Adipocyte (in vitro differentiated cells): Measurements from ENCODE around the gene KRT4.
"Not testable (repeated sequence)": the region's sequence is repeated elsewhere in the genome, so short reads cannot be mapped to it uniquely, and the experiment has no call there.

Experiments used
- DNase-seq: peaks from one replicate; pipeline ENCODE4 v3.0.0-alpha.2; 2015; ENCODE audit warnings: low read depth
- H3K27me3 ChIP-seq: replicated peaks from 2 replicates; pipeline ENCODE4 v1.7.0; 2013; ENCODE audit warnings: mild to moderate bottlenecking, low read length, moderate library complexity; ENCODE audit not compliant: control insufficient read depth, insufficient read depth
- H3K36me3 ChIP-seq: 2 replicates; pipeline ENCODE4 v1.7.0; 2013; ENCODE audit warnings: low read length, mild to moderate bottlenecking, moderate library complexity; ENCODE audit not compliant: control insufficient read depth, insufficient read depth, severe bottlenecking
- H3K4me1 ChIP-seq: 2 replicates; pipeline ENCODE4 v1.7.0; 2013; ENCODE audit warnings: mild to moderate bottlenecking, low read length, moderate library complexity; ENCODE audit not compliant: control insufficient read depth, insufficient read depth
- H3K4me3 ChIP-seq: 2 replicates; pipeline ENCODE4 v1.7.0; 2013; ENCODE audit warnings: mild to moderate bottlenecking, low read length, moderate library complexity
- H3K9ac ChIP-seq: 2 replicates; pipeline ENCODE4 v1.7.0; 2013; ENCODE audit warnings: mild to moderate bottlenecking, low read length, moderate library complexity
- H3K9me3 ChIP-seq: 2 replicates; pipeline ENCODE4 v1.7.0; 2013; ENCODE audit warnings: mild to moderate bottlenecking, low read length, moderate library complexity; ENCODE audit not compliant: control insufficient read depth

Gene KRT4

DNA sequence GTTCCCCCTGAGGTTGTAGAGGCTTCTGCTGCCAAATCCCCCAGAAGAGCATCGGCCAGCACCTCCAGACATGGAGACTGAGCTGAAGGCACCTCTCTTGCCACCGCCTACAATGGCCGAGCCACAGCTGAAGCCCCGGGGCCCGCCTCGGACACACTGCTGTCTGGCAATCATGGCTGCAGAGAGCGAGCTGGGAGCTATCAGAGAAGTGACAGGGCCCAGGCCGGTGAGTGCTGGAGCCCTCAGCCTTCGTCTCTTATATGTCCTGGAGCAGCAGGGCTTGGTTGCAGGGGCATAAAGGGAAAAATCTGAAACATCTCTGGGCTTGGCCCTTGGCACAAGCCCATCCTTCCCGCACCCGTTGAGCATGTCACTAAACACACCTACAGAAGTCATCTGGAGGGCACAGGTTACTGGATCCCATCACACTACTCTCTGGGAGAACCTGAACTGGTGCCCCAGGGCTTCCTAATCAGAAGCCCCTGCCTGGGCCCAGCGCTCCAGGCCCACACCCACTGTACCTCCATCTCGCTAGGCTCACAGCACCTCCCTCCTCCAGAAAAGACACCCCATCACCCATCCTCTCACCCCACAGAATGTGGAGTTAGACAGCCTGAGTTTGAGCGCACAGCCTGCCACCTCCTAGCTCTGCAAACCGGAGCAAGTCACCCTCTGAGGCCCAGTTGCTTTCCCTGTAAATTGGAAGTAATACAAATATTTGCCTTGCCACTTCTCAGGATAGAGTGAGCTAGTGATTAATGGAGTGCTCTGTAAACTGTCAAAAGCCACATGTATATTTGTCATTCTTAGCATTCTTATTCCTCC lies at the start of gene KRT4:
KRT4 (minus strand) TSS at position 232 of the 825 bp plus-strand sequence; CDS start at position 174, 58 bp downstream.
- DNase-seq = no peak
- no peaks in the 10 kb centered on the region for H3K9me3 ChIP-seq
- H3K9ac ChIP-seq = no peak within 1 kb of the TSS

DNA sequence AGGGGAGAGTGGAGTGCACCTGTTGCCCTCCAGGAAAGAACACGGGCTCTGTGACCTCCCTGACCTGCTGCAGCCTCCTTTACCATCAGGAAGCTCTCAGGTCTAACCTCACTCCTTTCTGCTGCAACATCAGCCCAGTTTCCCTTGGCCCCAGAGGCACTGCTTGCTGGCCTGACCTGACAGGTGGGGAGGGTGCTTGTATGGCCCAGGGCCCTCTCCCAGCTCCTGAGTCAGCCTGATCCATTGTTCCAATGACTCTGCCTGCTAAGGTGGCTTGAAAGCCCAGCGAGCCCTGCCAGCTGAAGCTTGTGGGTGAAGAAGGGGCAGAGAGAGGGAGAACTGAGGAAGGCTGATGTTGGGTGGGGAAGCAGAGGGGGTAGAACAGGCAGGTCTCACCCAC lies 48.1 kb upstream of the KRT4 start:
- peaks cover 7% of the 10 kb centered on the region for H3K4me1 ChIP-seq
- H3K36me3 ChIP-seq = no peaks in the 10 kb centered on the region
- no peak overlapping the region for H3K4me3 ChIP-seq
- H3K27me3 ChIP-seq = peaks cover under 1% of the 10 kb centered on the region
- H3K9me3 ChIP-seq = no peaks in the 10 kb centered on the region
- DNase-seq = no peak
- H3K9ac ChIP-seq = no peak overlapping the region

More for the DNA sequence above, at the start of gene KRT4:
- Histone ChIP-seq H3K4me1 (no peaks in the 10 kb centered on the region), H3K27me3 (peaks cover 54% of the 10 kb centered on the region), H3K36me3 (no peaks in the 10 kb centered on the region), H3K4me3 (no peak within 1 kb of the TSS)

DNA sequence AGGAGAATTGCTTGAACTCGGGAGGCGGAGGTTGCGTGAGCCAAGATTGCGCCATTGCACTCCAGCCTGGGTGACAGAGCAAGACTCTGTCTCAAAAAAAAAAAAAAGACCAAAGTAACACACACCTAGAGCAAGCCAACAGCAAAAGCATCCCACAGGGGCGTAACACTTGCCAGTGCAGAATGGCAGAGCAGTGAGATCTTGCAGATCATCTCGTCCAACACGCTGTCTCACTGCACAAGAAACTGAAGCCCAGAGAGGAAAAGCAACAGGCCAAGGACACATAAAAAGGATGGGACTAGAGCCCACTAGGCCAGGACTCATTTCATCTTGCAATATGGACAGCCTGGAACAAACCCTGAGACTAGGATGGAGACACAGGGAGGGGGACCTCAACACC lies 47.6 kb upstream of the KRT4 start:
- Histone ChIP-seq H3K4me3 (no peak overlapping the region), H3K36me3 (no peaks in the 10 kb centered on the region), H3K9me3 (no peaks in the 10 kb centered on the region), H3K9ac (no peak overlapping the region), H3K4me1 (peaks cover 7% of the 10 kb centered on the region), H3K27me3 (peaks cover 4% of the 10 kb centered on the region)
- no peak for DNase-seq

DNA sequence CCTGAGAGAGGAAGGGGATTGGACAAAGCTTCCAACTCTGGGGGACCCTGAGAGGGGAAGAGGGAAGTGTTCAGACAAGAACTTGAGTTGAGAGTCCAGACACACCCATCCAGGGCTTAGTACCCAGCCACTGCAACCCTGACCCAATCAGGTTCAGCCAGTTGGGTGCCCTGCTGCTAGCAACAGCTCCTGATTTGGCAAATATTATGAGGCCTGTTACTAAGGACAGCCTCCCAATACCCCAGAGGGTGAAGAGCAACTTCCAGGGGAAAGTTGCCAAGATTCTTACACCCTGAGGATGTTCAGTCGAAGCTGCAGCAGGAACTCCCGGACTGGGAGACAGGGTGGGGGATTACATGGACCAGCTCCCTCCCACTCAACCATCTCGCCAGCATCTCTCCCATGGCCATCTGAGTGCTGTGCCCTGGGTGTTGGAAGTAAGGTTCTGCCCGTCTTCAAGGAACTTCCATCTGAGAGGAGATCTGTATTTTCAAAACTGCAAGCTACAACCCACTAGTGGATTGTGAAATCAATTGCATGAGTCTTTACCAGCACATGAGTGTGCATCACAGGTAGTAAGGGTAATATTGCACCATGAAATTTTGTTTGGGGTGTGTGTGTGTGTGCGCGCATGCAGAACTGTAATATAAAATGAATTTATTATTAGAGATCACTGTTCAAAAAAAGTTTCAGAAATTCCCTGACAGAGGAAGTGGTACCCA lies 46.3 kb upstream of the KRT4 start:
- Histone ChIP-seq H3K36me3 (no peaks in the 10 kb centered on the region), H3K4me3 (no peak overlapping the region), H3K9me3 (no peaks in the 10 kb centered on the region), H3K4me1 (peaks cover 7% of the 10 kb centered on the region), H3K9ac (no peak overlapping the region), H3K27me3 (peaks cover 4% of the 10 kb centered on the region)
- DNase-seq = peak; percentile 67

DNA sequence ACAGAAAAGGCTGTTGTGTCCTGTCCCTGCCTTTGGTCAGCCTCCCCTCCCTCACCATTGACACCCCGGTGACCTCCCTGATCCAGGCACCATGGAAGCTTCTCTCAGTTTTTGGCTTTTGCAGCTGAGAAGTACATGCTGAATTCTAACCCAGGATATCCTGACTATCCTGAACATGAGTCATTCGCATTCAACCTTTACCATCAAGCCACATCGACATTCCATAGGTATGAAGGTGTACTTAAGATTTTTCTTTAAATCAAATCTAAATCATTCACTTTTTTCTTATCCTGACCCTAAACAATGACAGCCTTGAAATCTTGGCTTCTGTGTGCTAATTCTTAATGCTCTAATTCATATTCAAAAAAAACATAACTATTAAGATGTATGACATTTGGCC lies 43.6 kb upstream of the KRT4 start:
- DNase-seq = no peak

DNA sequence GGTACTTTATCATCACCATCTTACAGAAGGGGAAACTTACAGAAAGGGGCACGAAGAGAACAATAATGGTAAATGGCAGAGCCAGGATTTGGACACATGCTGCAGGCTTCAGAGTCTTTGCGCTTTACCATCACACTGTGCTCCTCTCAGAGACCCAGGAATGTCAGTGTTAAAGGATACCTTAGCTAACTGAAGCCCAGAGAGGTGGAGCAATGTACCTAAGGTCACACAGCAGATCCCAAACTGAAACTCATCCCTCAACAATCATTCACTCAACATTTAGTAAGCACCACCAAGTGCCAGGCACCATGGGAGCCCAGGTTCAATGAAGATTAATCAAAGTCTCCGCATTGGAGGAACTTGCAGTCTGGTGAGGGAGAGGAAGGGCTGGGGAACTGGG lies 42.9 kb upstream of the KRT4 start:
- no peak overlapping the region for H3K9ac ChIP-seq
- DNase-seq = no peak
- H3K36me3 ChIP-seq = no peaks in the 10 kb centered on the region

More for the DNA sequence above, 43.6 kb upstream of the KRT4 start:
- peaks cover 13% of the 10 kb centered on the region for H3K27me3 ChIP-seq
- no peak overlapping the region for H3K9ac ChIP-seq
- H3K4me3 ChIP-seq = no peak overlapping the region
- no peaks in the 10 kb centered on the region for H3K9me3 ChIP-seq
- peaks cover 7% of the 10 kb centered on the region for H3K4me1 ChIP-seq
- no peaks in the 10 kb centered on the region for H3K36me3 ChIP-seq

DNA sequence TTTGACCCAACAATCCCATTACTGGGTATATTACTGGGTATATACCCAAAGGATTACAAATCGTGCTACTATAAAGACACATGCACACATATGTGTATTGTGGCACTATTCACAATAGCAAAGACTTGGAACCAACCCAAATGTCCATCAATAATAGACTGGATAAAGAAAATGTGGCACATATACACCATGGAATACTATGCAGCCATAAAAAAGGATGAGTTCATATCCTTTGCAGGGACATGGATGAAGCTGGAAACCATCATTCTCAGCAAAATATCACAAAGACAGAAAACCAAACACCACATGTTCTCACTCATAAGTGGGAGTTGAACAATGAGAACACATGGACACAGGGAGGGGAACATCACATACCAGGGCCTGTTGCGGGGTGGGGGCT lies 42.2 kb upstream of the KRT4 start:
- H3K4me3 ChIP-seq = not testable (repeated sequence)

More for the DNA sequence above, 42.9 kb upstream of the KRT4 start:
- Histone ChIP-seq H3K4me3 (no peak overlapping the region), H3K9me3 (no peaks in the 10 kb centered on the region), H3K4me1 (peaks cover 7% of the 10 kb centered on the region), H3K27me3 (peaks cover 19% of the 10 kb centered on the region)

DNA sequence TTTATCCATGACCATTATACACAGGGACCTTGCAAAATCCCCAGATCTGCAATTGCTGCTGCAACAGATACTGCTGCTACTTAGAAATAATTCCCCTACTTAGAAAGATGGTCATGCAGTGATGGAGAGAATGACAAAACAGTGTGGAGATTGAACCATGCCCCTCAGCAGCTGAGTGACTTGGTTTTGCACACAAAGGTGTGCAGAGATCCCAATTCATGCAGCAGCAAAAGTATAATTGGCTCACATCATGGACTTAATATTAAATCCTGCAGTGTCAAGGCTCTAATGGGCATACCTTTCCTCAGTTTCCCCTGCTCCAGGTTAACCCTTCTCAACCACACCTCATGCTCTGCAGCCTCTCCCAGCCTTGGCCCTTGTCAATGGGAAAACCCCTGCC lies 37.9 kb upstream of the KRT4 start:
- Histone ChIP-seq H3K27me3 (peaks cover 44% of the 10 kb centered on the region), H3K4me1 (peaks cover 3% of the 10 kb centered on the region), H3K9ac (no peak overlapping the region), H3K9me3 (no peaks in the 10 kb centered on the region), H3K36me3 (no peaks in the 10 kb centered on the region), H3K4me3 (no peak overlapping the region)
- DNase-seq = no peak

More for the DNA sequence above, 42.2 kb upstream of the KRT4 start:
- peaks cover 25% of the 10 kb centered on the region for H3K27me3 ChIP-seq
- not testable (repeated sequence) for DNase-seq, H3K9me3 ChIP-seq, H3K4me1 ChIP-seq, H3K36me3 ChIP-seq, H3K9ac ChIP-seq

DNA sequence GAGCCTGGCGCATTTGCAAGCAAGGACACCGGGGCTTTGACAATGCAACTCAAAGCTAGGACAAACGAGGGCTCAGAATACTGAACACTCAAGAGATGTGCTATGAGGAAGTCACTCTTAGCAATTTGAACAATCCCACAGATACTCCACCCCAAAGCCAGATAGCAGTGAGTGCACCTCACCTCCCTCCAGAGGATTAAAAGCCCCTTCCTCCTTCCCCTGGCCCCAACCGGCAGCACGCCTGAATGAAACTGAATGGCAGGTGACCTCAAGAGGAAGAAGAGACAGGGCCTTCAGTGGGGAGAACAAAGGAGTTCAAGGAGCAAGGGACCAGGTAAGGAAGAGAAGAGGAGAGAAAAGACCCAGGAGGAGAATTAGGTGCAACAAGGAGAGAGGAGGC lies 36.8 kb upstream of the KRT4 start:
- Histone ChIP-seq H3K36me3 (no peaks in the 10 kb centered on the region), H3K4me3 (no peak overlapping the region), H3K9ac (no peak overlapping the region), H3K4me1 (peaks cover 3% of the 10 kb centered on the region), H3K27me3 (peaks cover 42% of the 10 kb centered on the region), H3K9me3 (no peaks in the 10 kb centered on the region)
- no peak for DNase-seq

DNA sequence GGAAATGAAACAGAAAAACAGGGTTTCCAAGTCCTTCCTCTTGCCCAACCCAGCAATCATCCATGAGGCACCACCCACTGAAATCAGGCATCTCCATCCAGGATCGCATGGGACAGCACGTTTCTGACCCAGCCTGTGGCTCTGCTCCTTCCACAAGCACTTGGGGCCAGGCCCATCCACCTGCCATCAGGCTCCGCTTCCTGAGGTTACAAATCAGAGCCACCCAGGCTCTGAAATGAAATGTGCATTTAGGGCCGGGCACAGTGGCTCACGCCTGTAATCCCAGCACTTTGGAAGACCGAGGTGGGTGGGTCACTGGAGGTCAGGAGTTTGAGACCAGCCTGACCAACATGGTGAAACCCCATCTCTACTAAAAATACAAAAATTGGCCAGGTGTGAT lies 35.6 kb upstream of the KRT4 start:
- Histone ChIP-seq H3K4me3 (no peak overlapping the region), H3K9ac (no peak overlapping the region), H3K9me3 (no peaks in the 10 kb centered on the region)

DNA sequence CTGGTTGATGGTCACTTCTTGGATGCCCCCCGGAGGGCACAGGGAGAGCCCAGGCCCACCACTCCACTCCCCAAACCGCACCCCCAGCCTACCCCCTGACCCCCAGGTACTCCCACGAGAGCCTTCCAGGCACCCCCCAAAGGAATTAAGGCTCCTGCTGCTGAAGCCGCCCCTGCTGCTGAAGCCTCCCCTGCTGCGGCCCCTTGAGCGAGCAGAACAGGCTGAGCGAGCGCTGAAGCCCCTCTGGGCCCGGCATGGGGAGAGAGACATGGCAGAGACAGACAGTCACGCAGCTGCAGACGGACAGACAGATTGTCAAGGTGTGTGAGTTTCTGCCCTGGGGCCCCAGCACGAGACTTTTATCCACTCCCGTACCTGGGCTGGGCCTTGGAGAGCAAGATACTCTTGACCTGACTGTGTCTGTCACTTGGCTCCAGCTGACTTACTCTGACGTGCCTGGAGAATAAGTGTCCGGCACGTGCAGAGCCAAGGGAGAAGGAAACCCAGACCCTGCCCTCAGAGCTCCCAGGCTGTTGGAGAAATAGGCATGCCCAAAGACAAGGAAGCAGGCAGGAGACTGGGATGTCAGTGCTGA lies 34.8 kb upstream of the KRT4 start, which contains the start of gene KRT78:
KRT78 (minus strand) TSS at position 334 of the 595 bp plus-strand sequence; CDS start at position 270, 64 bp downstream.
- no peaks in the 10 kb centered on the region for H3K36me3 ChIP-seq
- no peak within 1 kb of the TSS for H3K9ac ChIP-seq
- no peak within 1 kb of the TSS for H3K4me3 ChIP-seq
- H3K27me3 ChIP-seq = peaks cover 44% of the 10 kb centered on the region
- H3K9me3 ChIP-seq = no peaks in the 10 kb centered on the region
- no peak for DNase-seq
- H3K4me1 ChIP-seq = peaks cover 3% of the 10 kb centered on the region

More for the DNA sequence above, 35.6 kb upstream of the KRT4 start:
- Histone ChIP-seq H3K36me3 (no peaks in the 10 kb centered on the region), H3K4me1 (peaks cover 3% of the 10 kb centered on the region), H3K27me3 (peaks cover 42% of the 10 kb centered on the region)
- DNase-seq = no peak
